GM12801 (cell line): Measurements from ENCODE around the gene MAPK7.

Experiments
- CTCF ChIP-seq: IDR thresholded peaks from one replicate; pipeline ENCODE4 v1.5.1; 2011; ENCODE audit warnings: control low read depth; ENCODE audit not compliant: insufficient read length; ENCODE audit errors: extremely low read depth

Gene MAPK7

DNA sequence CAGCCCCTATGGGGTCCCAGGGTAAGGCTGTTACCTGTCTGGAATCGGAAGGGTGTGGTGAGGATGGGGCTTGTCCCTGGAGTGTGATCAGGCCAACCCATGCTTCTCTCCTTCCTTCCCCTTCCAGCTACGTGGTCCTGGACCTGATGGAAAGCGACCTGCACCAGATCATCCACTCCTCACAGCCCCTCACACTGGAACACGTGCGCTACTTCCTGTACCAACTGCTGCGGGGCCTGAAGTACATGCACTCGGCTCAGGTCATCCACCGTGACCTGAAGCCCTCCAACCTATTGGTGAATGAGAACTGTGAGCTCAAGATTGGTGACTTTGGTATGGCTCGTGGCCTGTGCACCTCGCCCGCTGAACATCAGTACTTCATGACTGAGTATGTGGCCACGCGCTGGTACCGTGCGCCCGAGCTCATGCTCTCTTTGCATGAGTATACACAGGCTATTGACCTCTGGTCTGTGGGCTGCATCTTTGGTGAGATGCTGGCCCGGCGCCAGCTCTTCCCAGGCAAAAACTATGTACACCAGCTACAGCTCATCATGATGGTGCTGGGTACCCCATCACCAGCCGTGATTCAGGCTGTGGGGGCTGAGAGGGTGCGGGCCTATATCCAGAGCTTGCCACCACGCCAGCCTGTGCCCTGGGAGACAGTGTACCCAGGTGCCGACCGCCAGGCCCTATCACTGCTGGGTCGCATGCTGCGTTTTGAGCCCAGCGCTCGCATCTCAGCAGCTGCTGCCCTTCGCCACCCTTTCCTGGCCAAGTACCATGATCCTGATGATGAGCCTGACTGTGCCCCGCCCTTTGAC is 2.4 kb downstream of the MAPK7 start:
- no peak for TF ChIP-seq CTCF

- TF ChIP-seq CTCF = no peak
These were observed 3.1 kb downstream of the MAPK7 start for GRCh38 chr17:19381361-19381740.

- no peak for TF ChIP-seq CTCF
These were observed 3.6 kb downstream of the MAPK7 start for GRCh38 chr17:19381741-19382444.

DNA sequence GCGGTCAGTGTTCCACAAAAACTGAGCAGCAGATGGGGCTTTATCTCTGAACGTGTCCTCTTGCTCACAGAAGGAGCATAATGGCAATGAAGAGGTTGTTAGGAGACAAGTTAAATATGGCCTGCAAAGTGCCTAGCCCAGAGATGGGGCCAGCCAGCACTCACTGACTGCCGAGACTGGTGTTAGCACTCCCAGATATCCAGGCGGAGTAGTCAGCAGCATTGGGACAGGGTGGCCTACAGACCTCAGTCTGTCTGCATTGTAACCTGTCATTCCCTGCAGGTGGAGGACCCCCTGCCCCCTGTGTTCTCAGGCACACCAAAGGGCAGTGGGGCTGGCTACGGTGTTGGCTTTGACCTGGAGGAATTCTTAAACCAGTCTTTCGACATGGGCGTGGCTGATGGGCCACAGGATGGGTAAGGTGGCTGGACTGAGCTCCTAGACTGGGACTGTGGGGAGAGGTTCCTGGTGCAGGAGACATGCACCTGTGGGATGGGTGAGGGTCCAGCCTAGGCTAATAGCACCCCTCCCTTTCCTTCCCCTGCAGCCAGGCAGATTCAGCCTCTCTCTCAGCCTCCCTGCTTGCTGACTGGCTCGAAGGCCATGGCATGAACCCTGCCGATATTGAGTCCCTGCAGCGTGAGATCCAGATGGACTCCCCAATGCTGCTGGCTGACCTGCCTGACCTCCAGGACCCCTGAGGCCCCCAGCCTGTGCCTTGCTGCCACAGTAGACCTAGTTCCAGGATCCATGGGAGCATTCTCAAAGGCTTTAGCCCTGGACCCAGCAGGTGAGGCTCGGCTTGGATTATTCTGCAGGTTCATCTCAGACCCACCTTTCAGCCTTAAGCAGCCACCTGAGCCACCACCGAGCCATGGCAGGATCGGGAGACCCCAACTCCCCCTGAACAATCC is 4.5 kb downstream of the MAPK7 start:
- TF ChIP-seq CTCF = no peak

- no peak for TF ChIP-seq CTCF
These were observed 5.6 kb downstream of the MAPK7 start for GRCh38 chr17:19383681-19384470.

DNA sequence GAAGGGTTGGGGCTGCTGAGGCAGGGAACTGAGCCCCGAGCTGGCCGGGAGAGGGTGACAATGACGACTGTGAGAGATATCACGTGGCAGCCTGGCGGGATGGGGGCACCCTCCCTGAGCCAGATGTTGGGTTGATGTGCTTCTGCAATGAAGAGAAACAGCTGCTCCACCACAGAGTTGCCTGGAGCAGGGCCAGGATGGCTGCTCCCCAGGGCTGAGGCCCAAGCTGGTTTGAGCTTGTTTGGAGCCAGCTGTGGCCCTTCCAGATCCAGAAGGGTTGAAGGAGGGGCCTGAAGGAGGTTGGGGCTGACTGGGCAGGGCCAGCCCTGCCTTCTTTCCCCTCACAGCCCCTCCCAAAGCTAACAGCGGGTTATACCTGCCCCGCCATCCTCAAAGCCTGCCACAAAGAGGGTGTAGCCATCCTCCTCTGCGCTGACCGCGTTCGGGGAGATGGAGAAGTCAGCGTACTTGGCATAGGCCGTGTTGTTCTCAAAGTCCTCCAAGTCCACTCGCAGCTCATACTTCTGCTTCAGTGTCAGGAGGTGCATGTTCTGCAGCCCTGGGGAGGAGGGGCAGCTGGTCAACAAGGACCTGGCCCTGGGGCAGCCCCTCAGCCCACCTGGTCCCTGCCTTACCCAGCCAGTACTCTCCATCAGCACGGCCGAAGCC is 6.6 kb downstream of the MAPK7 start:
- no peak for TF ChIP-seq CTCF
